Keratinocyte (primary cell): ENCODE measurements around the gene FAM20B. TPM values are rescaled to one million over a fixed set of nuclear protein-coding genes. Genes with fewer than 3 reads are reported as not detected.

Experiments used
- DNase-seq: peaks from one replicate; pipeline ENCODE4 v3.0.0-alpha.2; 2011; ENCODE audit warnings: low read depth, missing footprints, low spot score
- FAIRE-seq: peaks from 2 replicates; lab custom pipeline; 2011; peaks lifted over from hg19 to GRCh38; lab: Jason Lieb, UNC
- H2AFZ ChIP-seq: 2 replicates; pipeline ENCODE4 v1.6.0; 2012; ENCODE audit warnings: low read length, control low read depth, inconsistent platforms; ENCODE audit not compliant: control insufficient read depth
- H3K27ac ChIP-seq: 2 replicates; pipeline ENCODE4 v1.5.1; 2011; ENCODE audit warnings: low read length; ENCODE audit not compliant: control insufficient read depth, insufficient read depth
- H3K27me3 ChIP-seq: 3 replicates; pipeline ENCODE4 v1.6.0; 2011; ENCODE audit warnings: low read length; ENCODE audit not compliant: control insufficient read depth, insufficient read depth; ENCODE audit errors: extremely low read depth
- H3K36me3 ChIP-seq, 2 experiments: 2 replicates in 1 of 2; 3 replicates in 1 of 2; pipeline ENCODE4 v1.5.1; 2011; ENCODE audit warnings: low read length in 2 of 2, mild to moderate bottlenecking in 1 of 2; ENCODE audit not compliant: control insufficient read depth in 2 of 2, insufficient read depth in 2 of 2; ENCODE audit errors: extremely low read depth in 1 of 2
- H3K4me1 ChIP-seq: 3 replicates; pipeline ENCODE4 v1.5.1; 2011; ENCODE audit warnings: low read length; ENCODE audit not compliant: control insufficient read depth, insufficient read depth; ENCODE audit errors: extremely low read depth
- H3K4me2 ChIP-seq: 3 replicates; pipeline ENCODE4 v1.6.0; 2011; ENCODE audit warnings: low read depth, low read length; ENCODE audit not compliant: control insufficient read depth, insufficient read depth; ENCODE audit errors: extremely low read depth
- H3K4me3 ChIP-seq, 3 experiments: fragments of 200-600 bp in 1 of 3; sonication (generic) in 1 of 3; 2 replicates in 2 of 3; 3 replicates in 1 of 3; pipeline ENCODE4 v1.5.1; 2011 to 2016; ENCODE audit warnings: low read length in 3 of 3, mild to moderate bottlenecking in 3 of 3, control low read depth in 2 of 3, inconsistent platforms in 1 of 3, low read depth in 1 of 3, mixed read lengths in 1 of 3, mixed run types in 1 of 3, moderate library complexity in 1 of 3; ENCODE audit not compliant: control insufficient read depth in 2 of 3, insufficient read depth in 2 of 3; ENCODE audit errors: extremely low read depth in 1 of 3
- H3K79me2 ChIP-seq: 2 replicates; pipeline ENCODE4 v1.6.0; 2012; ENCODE audit warnings: low read length; ENCODE audit not compliant: control insufficient read depth, insufficient read depth
- H3K9ac ChIP-seq: 3 replicates; pipeline ENCODE4 v1.6.0; 2011; ENCODE audit warnings: low read length; ENCODE audit not compliant: control insufficient read depth, insufficient read depth; ENCODE audit errors: extremely low read depth
- H3K9me1 ChIP-seq: 3 replicates; pipeline ENCODE4 v1.6.0; 2011; ENCODE audit warnings: low read length; ENCODE audit not compliant: control insufficient read depth, insufficient read depth; ENCODE audit errors: extremely low read depth
- H3K9me3 ChIP-seq: 2 replicates; pipeline ENCODE4 v1.5.1; 2012; ENCODE audit warnings: low read depth, low read length; ENCODE audit not compliant: control insufficient read depth
- H4K20me1 ChIP-seq: 3 replicates; pipeline ENCODE4 v1.6.0; 2011; ENCODE audit warnings: low read length; ENCODE audit not compliant: control insufficient read depth, insufficient read depth; ENCODE audit errors: extremely low read depth
- EZH2 ChIP-seq: IDR thresholded peaks from one replicate; pipeline ENCODE4 v1.6.1; 2012; ENCODE audit warnings: inconsistent platforms, mild to moderate bottlenecking, low read length, moderate library complexity
- dilution Hi-C: fragments of 300-500 bp; cut with MboI; formaldehyde crosslinking; loops from one replicate; pipeline ENCODE4 v1.7.0; 2020; ENCODE audit warnings: low sequenced_read_pairs; ENCODE audit not compliant: extremely low pct_ligation_motif_present
- polyA plus RNA-seq, 5 experiments: library from polyadenylated mRNA; depleted of rRNA in 3 of 5; stranded (reverse) in 3 of 5; stranded (forward) in 1 of 5; unstranded in 1 of 5; fragments of >200 nt; gene quantifications; 1 replicate in 1 of 5; 2 replicates in 3 of 5; 3 replicates in 1 of 5; pipeline versions ENCODE4 v1.2.1 to v1.2.3, GENCODE V29; 2011 to 2012; ENCODE audit warnings: missing spikeins in 2 of 5, low read depth in 1 of 5, low replicate concordance in 1 of 5
- TF ChIP-seq, protein P1 (sequence below), 3 experiments: IDR thresholded peaks in 1 of 3; conservative IDR thresholded peaks in 1 of 3; optimal IDR thresholded peaks in 1 of 3; 2 replicates in 2 of 3; 3 replicates in 1 of 3; pipeline versions ENCODE3 to v1.5.1; 2011; ENCODE audit warnings: low read length in 3 of 3, mild to moderate bottlenecking in 3 of 3, moderate library complexity in 2 of 3, control low read depth in 1 of 3, inconsistent platforms in 1 of 3; ENCODE audit not compliant: insufficient read depth in 2 of 3; ENCODE audit errors: extremely low read depth in 1 of 3

The FAM20B gene
- polyA plus RNA-seq, 1 donor (not counting 4 experiments of a cell fraction or from before 2014, with no cell fraction given) = 20.1 TPM

DNA sequence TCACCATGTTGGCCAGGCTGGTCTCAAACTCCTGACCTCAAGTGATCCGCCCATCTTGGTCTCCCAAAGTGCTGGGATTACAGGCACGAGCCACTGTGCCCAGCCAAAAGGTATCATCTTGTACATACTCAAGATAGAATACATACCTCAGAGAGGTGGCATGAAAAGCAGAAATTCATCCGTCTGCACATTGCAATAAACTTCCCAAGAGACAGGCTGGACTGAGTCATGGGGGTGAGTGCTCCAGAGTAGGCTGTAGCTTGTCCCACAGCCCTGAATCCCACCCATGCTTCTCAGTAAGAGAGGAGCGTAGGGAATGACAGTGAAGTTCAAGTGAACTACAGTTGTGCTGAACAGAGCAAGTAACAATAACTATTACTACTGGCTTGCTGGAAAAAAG, 75.9 kb downstream of the FAM20B start:
- H3K4me3 ChIP-seq = no peak overlapping the region
- H3K4me1 ChIP-seq = no peaks in the 10 kb centered on the region
- H2AFZ ChIP-seq = no peak overlapping the region
- H3K27me3 ChIP-seq = no peaks in the 10 kb centered on the region
- H3K4me2 ChIP-seq = no peak overlapping the region
- peaks cover 13% of the 10 kb centered on the region for H3K79me2 ChIP-seq
- H3K27ac ChIP-seq = no peak overlapping the region
- dilution Hi-C loops = no loop called here
- FAIRE-seq (no peak), DNase-seq (no peak)
- H3K9me1 ChIP-seq = no peaks in the 10 kb centered on the region
- TF ChIP-seq EZH2 = no peak
- TF ChIP-seq, protein P1, sequence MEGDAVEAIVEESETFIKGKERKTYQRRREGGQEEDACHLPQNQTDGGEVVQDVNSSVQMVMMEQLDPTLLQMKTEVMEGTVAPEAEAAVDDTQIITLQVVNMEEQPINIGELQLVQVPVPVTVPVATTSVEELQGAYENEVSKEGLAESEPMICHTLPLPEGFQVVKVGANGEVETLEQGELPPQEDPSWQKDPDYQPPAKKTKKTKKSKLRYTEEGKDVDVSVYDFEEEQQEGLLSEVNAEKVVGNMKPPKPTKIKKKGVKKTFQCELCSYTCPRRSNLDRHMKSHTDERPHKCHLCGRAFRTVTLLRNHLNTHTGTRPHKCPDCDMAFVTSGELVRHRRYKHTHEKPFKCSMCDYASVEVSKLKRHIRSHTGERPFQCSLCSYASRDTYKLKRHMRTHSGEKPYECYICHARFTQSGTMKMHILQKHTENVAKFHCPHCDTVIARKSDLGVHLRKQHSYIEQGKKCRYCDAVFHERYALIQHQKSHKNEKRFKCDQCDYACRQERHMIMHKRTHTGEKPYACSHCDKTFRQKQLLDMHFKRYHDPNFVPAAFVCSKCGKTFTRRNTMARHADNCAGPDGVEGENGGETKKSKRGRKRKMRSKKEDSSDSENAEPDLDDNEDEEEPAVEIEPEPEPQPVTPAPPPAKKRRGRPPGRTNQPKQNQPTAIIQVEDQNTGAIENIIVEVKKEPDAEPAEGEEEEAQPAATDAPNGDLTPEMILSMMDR (optimal IDR thresholded peaks at IDR 0.05 in 1 of 3, IDR thresholded peaks at IDR 0.05 in 1 of 3, conservative IDR thresholded peaks at IDR 0.05 in 1 of 3; ENCODE audit: extremely low read depth in 1 of 3, insufficient read depth in 2 of 3, low read length in 3 of 3) = no peak
- peaks cover 24 to 29% of the 10 kb centered on the region in 2 experiments for H3K36me3 ChIP-seq
- no peak overlapping the region for H3K9ac ChIP-seq
- H4K20me1 ChIP-seq = peaks cover 4% of the 10 kb centered on the region
- no peaks in the 10 kb centered on the region for H3K9me3 ChIP-seq

- peaks cover 27% of the 10 kb centered on the region for H3K79me2 ChIP-seq
Measured at GRCh38 chr1:179103999-179104398, 78.3 kb downstream of the FAM20B start.

More at GRCh38 chr1:179103999-179104398, 78.3 kb downstream of the FAM20B start:
- Histone ChIP-seq H3K9ac (no peak overlapping the region), H2AFZ (no peak overlapping the region), H3K36me3 (peaks cover 27 to 32% of the 10 kb centered on the region in 2 experiments), H3K4me3 (no peak overlapping the region), H3K9me3 (no peaks in the 10 kb centered on the region), H3K9me1 (no peaks in the 10 kb centered on the region), H3K27ac (no peak overlapping the region), H3K4me1 (no peaks in the 10 kb centered on the region), H3K27me3 (no peaks in the 10 kb centered on the region), H3K4me2 (no peak overlapping the region), H4K20me1 (peaks cover 7% of the 10 kb centered on the region)
- TF ChIP-seq, protein P1 (optimal IDR thresholded peaks at IDR 0.05 in 1 of 3, IDR thresholded peaks at IDR 0.05 in 1 of 3, conservative IDR thresholded peaks at IDR 0.05 in 1 of 3; ENCODE audit: extremely low read depth in 1 of 3, insufficient read depth in 2 of 3, low read length in 3 of 3) = no peak
- TF ChIP-seq EZH2 = no peak
- no peak for DNase-seq
- no peak for FAIRE-seq
- dilution Hi-C loops = no loop called here
